GM18951 (cell line): ENCODE data around the gene CCN2.

Experiments
- POLR2A ChIP-seq: IDR thresholded peaks from 4 replicates; pipeline ENCODE4 v1.6.1; 2011; ENCODE audit warnings: mild to moderate bottlenecking; ENCODE audit not compliant: insufficient read length, insufficient read depth; ENCODE audit errors: extremely low read depth
- in situ Hi-C: fragments of 300-500 bp; cut with MboI; formaldehyde crosslinking; loops from one replicate; pipeline ENCODE4 v1.12.0; 2022; ENCODE audit warnings: low sequenced_read_pairs, mixed read lengths, inconsistent platforms; ENCODE audit not compliant: unreplicated experiment

Gene CCN2

DNA sequence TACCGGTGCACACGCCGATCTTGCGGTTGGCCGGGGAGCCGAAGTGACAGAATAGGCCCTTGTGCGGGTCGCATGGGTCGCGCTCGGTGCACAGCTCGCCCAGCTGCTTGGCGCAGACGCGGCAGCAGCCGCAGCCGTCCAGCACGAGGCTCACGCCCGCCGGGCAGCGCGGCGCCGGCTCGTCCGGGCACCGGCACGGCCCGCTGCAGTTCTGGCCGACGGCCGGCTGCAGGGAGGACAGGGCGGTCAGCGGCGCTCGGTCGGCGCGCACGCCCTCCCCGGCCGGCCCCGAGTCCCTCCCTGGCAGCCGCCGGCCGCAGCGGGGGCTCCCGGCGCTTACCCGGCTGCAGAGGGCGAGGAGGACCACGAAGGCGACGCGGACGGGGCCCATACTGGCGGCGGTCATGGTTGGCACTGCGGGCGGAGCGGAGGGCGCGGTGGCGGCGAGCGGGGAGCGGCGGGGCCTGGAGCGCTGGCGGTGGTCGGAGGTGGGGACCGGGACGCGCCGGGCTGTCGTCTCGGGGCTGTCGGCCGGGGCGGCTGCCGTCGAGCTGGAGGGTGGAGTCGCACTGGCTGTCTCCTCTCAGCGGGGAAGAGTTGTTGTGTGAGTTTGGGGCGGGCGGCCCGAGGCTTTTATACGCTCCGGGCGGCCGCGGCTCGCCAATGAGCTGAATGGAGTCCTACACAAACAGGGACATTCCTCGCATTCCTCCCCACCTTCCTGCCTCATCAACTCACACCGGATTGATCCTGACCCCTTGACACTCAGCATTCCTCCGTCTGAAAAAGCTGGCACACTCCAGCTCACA, at the start of gene CCN2:
Gene CCN2 (minus strand): TSS at position 606 of the 809 bp plus-strand sequence. CDS start 200 bp downstream, at position 406.
- no peak for TF ChIP-seq POLR2A
- in situ Hi-C loops = no loop called here

DNA sequence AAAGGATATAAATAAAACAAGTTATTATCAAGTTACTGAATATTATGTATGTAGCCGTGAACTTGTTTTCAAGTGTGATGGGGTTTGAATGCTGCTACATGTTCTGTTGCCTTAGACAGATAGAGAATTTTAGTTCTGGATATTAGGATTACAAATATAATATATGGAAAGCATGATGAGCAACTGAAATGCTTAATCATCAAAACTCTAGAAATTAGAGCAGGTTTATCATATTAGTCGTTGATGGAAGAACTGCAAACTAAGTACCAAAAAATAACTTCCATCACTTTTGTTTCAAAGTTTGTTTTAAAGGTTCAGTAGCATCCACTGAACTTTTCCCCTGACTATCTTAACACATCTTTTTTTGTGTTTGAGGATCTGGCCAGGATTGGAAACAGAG, 49.1 kb upstream of the CCN2 start:
- no peak for TF ChIP-seq POLR2A

GRCh38 chr6:131999545-132000146, 48.5 kb upstream of the CCN2 start:
- no peak for TF ChIP-seq POLR2A
- in situ Hi-C loops = no loop called here

More for the DNA sequence above, 49.1 kb upstream of the CCN2 start:
- in situ Hi-C loops = no loop called here

DNA sequence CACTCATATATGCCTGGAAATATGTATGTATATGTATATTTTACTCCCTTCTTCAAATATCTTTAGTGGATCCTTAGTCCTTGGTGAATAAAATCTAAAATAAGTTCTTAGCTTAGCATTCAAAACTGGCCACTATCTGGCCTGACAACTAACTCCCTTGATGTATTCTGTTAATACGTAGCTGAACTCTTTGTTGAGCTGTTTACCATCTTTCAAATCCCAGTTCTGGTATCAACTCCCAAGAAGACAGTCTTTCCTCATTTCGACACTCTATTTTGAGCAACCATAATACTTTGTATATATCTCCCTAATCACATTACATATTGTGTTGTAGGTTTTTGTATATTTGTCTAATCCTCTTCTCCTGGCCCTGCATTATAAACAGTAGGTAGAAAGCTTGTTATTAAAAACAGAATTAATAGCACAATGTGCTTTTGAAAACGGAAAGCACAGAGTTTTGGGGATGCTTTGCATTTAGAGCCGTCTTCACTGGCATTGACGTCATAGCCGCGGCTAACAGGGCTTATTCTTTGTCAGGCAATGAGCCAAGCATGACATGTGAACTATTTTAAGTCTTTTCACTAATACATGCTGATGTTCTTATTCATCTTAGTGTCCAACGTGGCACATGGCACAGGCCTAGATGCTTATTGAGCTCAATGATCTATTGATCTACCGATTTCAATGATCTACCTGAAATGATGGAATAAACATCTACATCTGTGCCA, 47.2 kb upstream of the CCN2 start:
- in situ Hi-C loops = no loop called here
- no peak for TF ChIP-seq POLR2A

- in situ Hi-C loops = no loop called here
- TF ChIP-seq POLR2A = no peak
Measured at GRCh38 chr6:131997429-131998153, 46.4 kb upstream of the CCN2 start.

DNA sequence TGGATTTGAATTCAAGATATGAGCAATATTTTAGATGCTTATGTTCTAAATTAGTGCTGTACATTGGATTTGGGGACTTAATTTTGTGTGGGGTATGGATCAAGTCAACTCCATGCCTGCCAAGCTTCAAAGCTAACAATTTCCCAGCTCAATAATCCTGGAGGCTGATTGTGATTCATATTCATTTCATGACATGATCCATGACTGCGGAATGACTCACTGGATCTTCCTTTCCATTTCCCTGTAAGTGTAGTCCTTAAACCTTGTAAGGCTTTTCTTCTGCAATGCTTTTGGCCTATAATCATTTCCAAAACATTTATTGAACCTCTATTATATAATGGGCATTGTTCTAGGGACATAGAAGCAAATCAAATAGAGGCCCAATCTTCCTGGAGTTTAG, 44.7 kb upstream of the CCN2 start:
- in situ Hi-C loops = no loop called here
- no peak for TF ChIP-seq POLR2A

DNA sequence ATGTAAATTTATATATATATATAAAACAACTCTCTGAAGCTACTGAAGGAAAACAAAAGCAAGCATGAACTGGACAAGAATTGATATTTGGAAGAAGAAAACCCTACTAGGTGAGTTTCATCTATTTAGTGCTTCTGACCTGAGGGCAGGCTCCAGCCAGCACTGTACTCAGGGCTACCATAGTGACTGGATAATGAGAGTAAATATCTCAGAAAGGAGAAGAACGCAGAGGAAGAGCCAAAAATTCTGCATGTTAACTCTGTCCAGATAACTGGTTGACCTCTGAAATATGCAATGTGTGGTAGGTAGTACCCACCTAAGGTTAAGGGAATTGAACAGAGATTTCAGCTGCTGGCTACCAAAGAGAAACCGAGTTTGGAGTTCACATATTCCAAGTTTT, 41.4 kb upstream of the CCN2 start:
- no peak for TF ChIP-seq POLR2A
- in situ Hi-C loops = no loop called here

DNA sequence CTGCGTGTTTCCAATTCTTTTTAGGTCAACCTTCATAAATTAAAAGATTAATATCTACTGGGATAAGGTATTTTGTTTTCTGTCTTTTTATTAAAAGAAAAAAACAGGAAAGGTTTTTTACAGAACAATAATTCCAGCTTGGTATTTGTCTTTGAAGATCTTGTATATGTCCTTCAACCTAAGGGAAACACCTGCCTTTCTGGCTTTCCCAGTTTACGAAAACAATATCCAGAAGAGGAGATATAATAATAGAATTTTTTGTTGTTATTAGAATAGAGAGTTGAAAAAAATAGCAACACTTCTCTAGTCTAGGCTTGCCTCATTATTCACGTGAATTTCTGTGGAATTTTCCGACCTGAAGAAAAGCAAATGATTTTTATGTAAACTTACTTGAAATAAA, 37.9 kb upstream of the CCN2 start:
- in situ Hi-C loops = no loop called here
- no peak for TF ChIP-seq POLR2A

- in situ Hi-C loops = no loop called here
- no peak for TF ChIP-seq POLR2A
Measured at GRCh38 chr6:131982740-131983259, 31.6 kb upstream of the CCN2 start.

- in situ Hi-C loops = no loop called here
- no peak for TF ChIP-seq POLR2A
Measured at GRCh38 chr6:131981624-131981978, 30.4 kb upstream of the CCN2 start.

- in situ Hi-C loops = no loop called here
- no peak for TF ChIP-seq POLR2A
Measured at GRCh38 chr6:131980791-131981623, 29.8 kb upstream of the CCN2 start.

DNA sequence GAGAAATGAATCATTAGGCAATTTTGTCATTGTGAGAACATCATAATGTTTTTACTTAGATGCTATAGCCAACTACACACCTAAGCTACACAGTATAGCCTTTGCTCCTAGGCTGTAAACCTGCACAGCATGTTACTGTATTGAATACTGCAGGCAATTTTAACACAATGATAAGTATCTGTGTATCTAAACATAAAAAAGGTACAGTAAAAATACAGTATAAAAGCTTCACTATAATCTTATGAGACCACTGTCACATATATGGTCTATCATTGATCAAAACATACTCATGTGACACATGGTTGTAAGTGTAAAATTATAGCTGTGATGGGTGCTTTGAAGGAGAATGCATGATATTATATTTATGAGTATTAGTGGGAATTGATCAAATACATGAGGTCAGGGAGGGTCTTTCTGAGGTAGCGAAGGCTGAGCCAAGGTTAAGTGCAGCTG, 29.2 kb upstream of the CCN2 start:
- no peak for TF ChIP-seq POLR2A
- in situ Hi-C loops = no loop called here
